Astrocyte (in vitro differentiated cells and primary cell): ENCODE data around the gene PLEKHG3. TPM values are rescaled to one million over a fixed set of nuclear protein-coding genes. Genes with fewer than 3 reads are reported as not detected.

Source experiments
- DNase-seq: peaks from one replicate; pipeline ENCODE4 v3.0.0-alpha.2; 2010; ENCODE audit warnings: low read depth
- FAIRE-seq: peaks from 2 replicates; lab custom pipeline; 2011; peaks lifted over from hg19 to GRCh38; lab: Jason Lieb, UNC
- H2AFZ ChIP-seq: 2 replicates; pipeline ENCODE4 v1.6.0; 2012; ENCODE audit warnings: low read depth, low read length, inconsistent platforms
- H3K27ac ChIP-seq: 2 replicates; pipeline ENCODE4 v1.5.1; 2011; ENCODE audit warnings: low read depth, low read length, inconsistent platforms
- H3K27me3 ChIP-seq: 2 replicates; pipeline ENCODE4 v1.6.0; 2011; ENCODE audit warnings: low read length, inconsistent platforms; ENCODE audit not compliant: insufficient read depth
- H3K36me3 ChIP-seq: 2 replicates; pipeline ENCODE4 v1.5.1; 2011; ENCODE audit warnings: low read length, inconsistent platforms; ENCODE audit not compliant: insufficient read depth
- H3K4me1 ChIP-seq: 2 replicates; pipeline ENCODE4 v1.5.1; 2011; ENCODE audit warnings: low read length, inconsistent platforms; ENCODE audit not compliant: insufficient read depth
- H3K4me2 ChIP-seq: 2 replicates; pipeline ENCODE4 v1.6.0; 2012; ENCODE audit warnings: low read length, inconsistent platforms
- H3K4me3 ChIP-seq: 2 replicates; pipeline ENCODE4 v1.5.1; 2011; ENCODE audit warnings: low read depth, mild to moderate bottlenecking, low read length, inconsistent platforms; ENCODE audit not compliant: insufficient read depth
- H3K79me2 ChIP-seq: 2 replicates; pipeline ENCODE4 v1.6.0; 2012; ENCODE audit warnings: mild to moderate bottlenecking, low read length, inconsistent platforms; ENCODE audit not compliant: insufficient read depth
- H3K9ac ChIP-seq: 2 replicates; pipeline ENCODE4 v1.6.0; 2012; ENCODE audit warnings: mild to moderate bottlenecking, low read length, inconsistent platforms
- H3K9me3 ChIP-seq: 2 replicates; pipeline ENCODE4 v1.5.1; 2012; ENCODE audit warnings: low read depth, mild to moderate bottlenecking, low read length, inconsistent platforms; ENCODE audit not compliant: insufficient read depth
- H4K20me1 ChIP-seq: 2 replicates; pipeline ENCODE4 v1.6.0; 2012; ENCODE audit warnings: low read length, inconsistent platforms; ENCODE audit not compliant: insufficient read depth
- H3K27ac Mint-ChIP-seq: one replicate; pipeline ENCODE4 v1.8.0; 2021; ENCODE audit warnings: mild to moderate bottlenecking, mixed read lengths; ENCODE audit not compliant: unreplicated experiment
- H3K27me3 Mint-ChIP-seq: one replicate; pipeline ENCODE4 v1.8.0; 2021; ENCODE audit warnings: low read depth, mixed read lengths; ENCODE audit not compliant: unreplicated experiment
- H3K36me3 Mint-ChIP-seq: one replicate; pipeline ENCODE4 v1.8.0; 2021; ENCODE audit warnings: low read depth, mixed read lengths; ENCODE audit not compliant: unreplicated experiment
- H3K4me1 Mint-ChIP-seq: one replicate; pipeline ENCODE4 v1.8.0; 2021; ENCODE audit warnings: low read depth, mixed read lengths; ENCODE audit not compliant: unreplicated experiment
- H3K4me3 Mint-ChIP-seq: one replicate; pipeline ENCODE4 v1.8.0; 2021; ENCODE audit warnings: mild to moderate bottlenecking, moderate library complexity, mixed read lengths; ENCODE audit not compliant: unreplicated experiment
- H3K9me3 Mint-ChIP-seq: one replicate; pipeline ENCODE4 v1.8.0; 2021; ENCODE audit warnings: mild to moderate bottlenecking, mixed read lengths; ENCODE audit not compliant: unreplicated experiment
- EZH2 ChIP-seq: IDR thresholded peaks from 2 replicates; pipeline ENCODE4 v1.6.1; 2012; ENCODE audit warnings: mild to moderate bottlenecking, low read length, inconsistent platforms; ENCODE audit not compliant: insufficient read depth
- total RNA-seq: library from RNA; stranded (reverse); gene quantifications from 2 replicates; pipeline ENCODE4 v1.2.1, GENCODE V29; 2021
- TF ChIP-seq, protein P1 (sequence below): IDR thresholded peaks from 2 replicates; pipeline ENCODE4 v1.5.1; 2011; ENCODE audit warnings: low read depth, mild to moderate bottlenecking, inconsistent platforms, low read length, moderate library complexity; ENCODE audit not compliant: insufficient read depth

PLEKHG3 gene
- total RNA-seq, 1 donor from 2014 or later = 98.6 TPM

DNA sequence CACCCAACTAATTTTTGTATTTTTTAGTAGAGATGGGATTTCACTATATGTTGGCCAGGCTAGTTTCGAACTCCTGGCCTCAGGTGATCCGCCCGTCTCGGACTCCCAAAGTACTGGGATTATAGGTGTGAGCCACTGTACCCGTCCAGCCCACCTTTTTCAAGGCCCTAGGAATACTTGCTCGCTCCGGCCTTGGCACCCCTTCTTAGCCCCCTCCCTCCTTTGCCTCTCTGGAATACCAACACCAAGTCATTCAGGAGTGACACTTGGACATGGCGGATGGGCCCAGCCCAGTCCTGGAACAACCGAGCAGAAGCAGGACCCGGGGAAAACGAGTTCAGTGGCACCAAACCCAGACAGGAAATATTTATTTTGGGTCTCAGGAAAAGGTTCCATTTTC lies 29.1 kb downstream of the PLEKHG3 start:
- Histone ChIP-seq H3K27me3 (no peaks in the 10 kb centered on the region), H2AFZ (no peak overlapping the region), H3K27ac (no peak overlapping the region), H3K36me3 (peaks cover 17% of the 10 kb centered on the region), H3K4me3 (no peak overlapping the region), H3K4me1 (no peaks in the 10 kb centered on the region), H3K9me3 (no peaks in the 10 kb centered on the region), H3K79me2 (peaks cover 1% of the 10 kb centered on the region), H4K20me1 (peaks cover 17% of the 10 kb centered on the region), H3K4me2 (no peak overlapping the region), H3K9ac (no peak overlapping the region)
- no peak for FAIRE-seq
- Mint-ChIP-seq H3K4me3 (no peak overlapping the region), H3K4me1 (peaks cover 9% of the 10 kb centered on the region), H3K27ac (peak overlapping the region; percentile 12), H3K36me3 (peaks cover 20% of the 10 kb centered on the region), H3K9me3 (no peaks in the 10 kb centered on the region), H3K27me3 (no peaks in the 10 kb centered on the region)
- no peak for DNase-seq
- TF ChIP-seq, protein P1, sequence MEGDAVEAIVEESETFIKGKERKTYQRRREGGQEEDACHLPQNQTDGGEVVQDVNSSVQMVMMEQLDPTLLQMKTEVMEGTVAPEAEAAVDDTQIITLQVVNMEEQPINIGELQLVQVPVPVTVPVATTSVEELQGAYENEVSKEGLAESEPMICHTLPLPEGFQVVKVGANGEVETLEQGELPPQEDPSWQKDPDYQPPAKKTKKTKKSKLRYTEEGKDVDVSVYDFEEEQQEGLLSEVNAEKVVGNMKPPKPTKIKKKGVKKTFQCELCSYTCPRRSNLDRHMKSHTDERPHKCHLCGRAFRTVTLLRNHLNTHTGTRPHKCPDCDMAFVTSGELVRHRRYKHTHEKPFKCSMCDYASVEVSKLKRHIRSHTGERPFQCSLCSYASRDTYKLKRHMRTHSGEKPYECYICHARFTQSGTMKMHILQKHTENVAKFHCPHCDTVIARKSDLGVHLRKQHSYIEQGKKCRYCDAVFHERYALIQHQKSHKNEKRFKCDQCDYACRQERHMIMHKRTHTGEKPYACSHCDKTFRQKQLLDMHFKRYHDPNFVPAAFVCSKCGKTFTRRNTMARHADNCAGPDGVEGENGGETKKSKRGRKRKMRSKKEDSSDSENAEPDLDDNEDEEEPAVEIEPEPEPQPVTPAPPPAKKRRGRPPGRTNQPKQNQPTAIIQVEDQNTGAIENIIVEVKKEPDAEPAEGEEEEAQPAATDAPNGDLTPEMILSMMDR = no peak
- TF ChIP-seq EZH2 = no peak

DNA sequence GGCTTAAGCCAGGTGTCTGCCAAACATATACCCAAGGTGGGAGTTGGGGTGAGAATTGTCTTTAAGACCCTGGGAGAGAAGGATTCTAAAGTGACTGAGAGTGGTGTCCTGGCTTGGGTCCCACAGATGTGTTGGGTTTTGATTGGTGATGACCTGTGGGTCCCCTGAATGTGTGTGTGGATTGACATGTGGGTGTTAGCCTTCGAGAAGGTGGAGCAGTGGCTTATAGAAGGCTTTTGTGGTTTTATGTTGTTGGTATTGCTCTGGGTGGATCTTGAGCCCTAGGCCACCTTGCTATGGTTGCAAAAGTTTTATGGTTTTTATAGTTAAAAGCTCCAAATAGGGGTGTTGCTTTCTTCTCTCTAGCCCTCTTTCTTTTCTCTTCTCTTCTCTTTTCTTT lies 29.7 kb downstream of the PLEKHG3 start:
- Histone ChIP-seq H3K36me3 (peaks cover 14% of the 10 kb centered on the region), H3K4me1 (no peaks in the 10 kb centered on the region), H2AFZ (no peak overlapping the region), H3K27me3 (no peaks in the 10 kb centered on the region), H3K79me2 (no peaks in the 10 kb centered on the region), H3K9me3 (no peaks in the 10 kb centered on the region), H3K27ac (no peak overlapping the region), H4K20me1 (peaks cover 17% of the 10 kb centered on the region), H3K9ac (no peak overlapping the region), H3K4me2 (no peak overlapping the region), H3K4me3 (no peak overlapping the region)
- no peak for FAIRE-seq
- DNase-seq = no peak
- peaks cover 9% of the 10 kb centered on the region for H3K4me1 Mint-ChIP-seq
- H3K27me3 Mint-ChIP-seq = no peaks in the 10 kb centered on the region
- TF ChIP-seq, protein P1 = no peak
- no peak for TF ChIP-seq EZH2
- no peak overlapping the region for H3K4me3 Mint-ChIP-seq
- H3K9me3 Mint-ChIP-seq = no peaks in the 10 kb centered on the region
- no peak overlapping the region for H3K27ac Mint-ChIP-seq
- H3K36me3 Mint-ChIP-seq = peaks cover 15% of the 10 kb centered on the region

DNA sequence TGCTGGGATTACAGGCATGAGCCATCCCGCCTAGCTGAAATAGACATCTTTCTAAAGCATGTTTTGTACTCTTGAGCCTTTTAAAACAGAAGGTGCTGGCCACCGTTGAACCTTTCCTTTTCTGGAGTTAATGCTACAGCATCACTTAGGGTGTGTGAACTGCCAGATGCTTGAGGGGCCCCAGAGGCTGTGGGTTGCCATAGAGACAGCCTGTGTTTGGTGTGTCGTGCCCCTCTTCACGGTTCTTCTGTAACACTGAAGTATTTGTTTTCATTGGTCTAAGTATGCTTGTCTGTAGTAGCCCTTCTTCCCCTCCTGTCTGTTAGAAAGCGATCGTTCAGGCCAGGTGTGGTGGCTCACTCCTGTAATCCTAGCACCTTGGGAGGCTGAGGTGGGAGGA lies 30.8 kb downstream of the PLEKHG3 start:
- no peaks in the 10 kb centered on the region for H3K79me2 ChIP-seq
- Mint-ChIP-seq H3K27ac (peak overlapping the region; percentile 34), H3K36me3 (peaks cover 17% of the 10 kb centered on the region), H3K9me3 (no peaks in the 10 kb centered on the region), H3K4me1 (peaks cover 6% of the 10 kb centered on the region), H3K4me3 (no peak overlapping the region), H3K27me3 (no peaks in the 10 kb centered on the region)
- H3K36me3 ChIP-seq = peaks cover 22% of the 10 kb centered on the region
- no peak overlapping the region for H3K27ac ChIP-seq
- no peak overlapping the region for H3K4me2 ChIP-seq
- no peak overlapping the region for H3K4me3 ChIP-seq
- H4K20me1 ChIP-seq = peaks cover 9% of the 10 kb centered on the region
- FAIRE-seq (no peak), DNase-seq (no peak)
- H3K9ac ChIP-seq = no peak overlapping the region
- H3K4me1 ChIP-seq = no peaks in the 10 kb centered on the region
- H2AFZ ChIP-seq = no peak overlapping the region
- H3K27me3 ChIP-seq = no peaks in the 10 kb centered on the region
- TF ChIP-seq, protein P1 = no peak
- TF ChIP-seq EZH2 = no peak
- no peaks in the 10 kb centered on the region for H3K9me3 ChIP-seq
